OCI-M2 (cell line): ENCODE results near the gene PRKAR2B.
"Not testable (repeated sequence)": the region's sequence is repeated elsewhere in the genome, so short reads cannot be mapped to it uniquely, and the experiment has no call there.

Experiments used
- DNase-seq: peaks from one replicate; lab custom pipeline; 2025; ENCODE audit not compliant: unreplicated experiment; lab: John Stamatoyannopoulos, UW

PRKAR2B gene

GRCh38 chr7:107115114-107115513, 70.6 kb downstream of the PRKAR2B start:
- DNase-seq: no peak

- no peak for DNase-seq
Measured at GRCh38 chr7:107115762-107116540, 71.4 kb downstream of the PRKAR2B start.

- no peak for DNase-seq
Measured at GRCh38 chr7:107118109-107118900, 73.8 kb downstream of the PRKAR2B start.

- DNase-seq: no peak
Measured at GRCh38 chr7:107119376-107120105, 75.0 kb downstream of the PRKAR2B start.

- DNase-seq: no peak
Measured at GRCh38 chr7:107122486-107122911, 78.0 kb downstream of the PRKAR2B start.

- no peak for DNase-seq
Measured at GRCh38 chr7:107123392-107123791, 78.9 kb downstream of the PRKAR2B start.

- DNase-seq: no peak
Measured at GRCh38 chr7:107125475-107125874, 81.0 kb downstream of the PRKAR2B start.

- DNase-seq: no peak
Measured at GRCh38 chr7:107128217-107128616, 83.7 kb downstream of the PRKAR2B start.

- no peak for DNase-seq
Measured at GRCh38 chr7:107128748-107129147, 84.2 kb downstream of the PRKAR2B start.

- no peak for DNase-seq
Measured at GRCh38 chr7:107130487-107131220, 86.1 kb downstream of the PRKAR2B start.

- DNase-seq: no peak
Measured at GRCh38 chr7:107133396-107133795, 88.9 kb downstream of the PRKAR2B start.

- no peak for DNase-seq
Measured at GRCh38 chr7:107138696-107139420, 94.4 kb downstream of the PRKAR2B start.

GRCh38 chr7:107143875-107144274, 99.4 kb downstream of the PRKAR2B start:
- not testable (repeated sequence) for DNase-seq

GRCh38 chr7:107145067-107145838, 100.7 kb downstream of the PRKAR2B start:
- no peak for DNase-seq

- DNase-seq: no peak
Measured at GRCh38 chr7:107147464-107148393, 103.2 kb downstream of the PRKAR2B start.

GRCh38 chr7:107148721-107149120, 104.2 kb downstream of the PRKAR2B start:
- DNase-seq: no peak

- DNase-seq: no peak
Measured at GRCh38 chr7:107149863-107150262, 105.4 kb downstream of the PRKAR2B start.

- DNase-seq: peak; percentile 35
Measured at GRCh38 chr7:107150375-107151073, 106.0 kb downstream of the PRKAR2B start.
